Activated T-helper 1 cell treated with anti-CD3 and anti-CD28 coated beads, Interleukin-2, amount 50 U/mL, for 16 hours (primary cell): ENCODE data around the gene MPC1L.
A peak's percentile ranks its signal among the peaks of the same experiment; 100 is the strongest.

Experiments
- DNase-seq, 2 donors: peaks; one replicate each; pipeline ENCODE4 v3.0.0-alpha.2; 2020; ENCODE audit warnings: low read depth in 1 of 2, low spot score in 1 of 2

MPC1L gene

DNA sequence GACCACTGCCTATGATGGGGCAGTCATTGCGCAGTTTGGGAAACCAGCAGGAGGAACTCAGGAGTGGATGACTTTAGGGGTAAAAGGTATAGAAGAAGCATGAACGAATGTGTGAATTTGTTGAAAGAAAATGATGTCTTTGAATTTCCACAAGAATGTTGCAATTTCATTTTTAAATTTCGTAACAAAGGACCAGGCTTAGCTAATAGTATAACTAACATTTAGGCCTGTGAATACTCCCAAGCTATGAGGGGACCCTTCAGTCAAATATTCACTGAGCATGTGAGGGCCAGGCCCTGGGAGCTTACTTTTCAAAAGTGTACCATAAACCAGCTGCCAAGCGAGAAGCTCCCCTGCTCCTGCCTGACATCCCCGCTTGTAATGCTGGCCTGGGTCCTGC is 5.3 kb downstream of the MPC1L start:
- DNase-seq: no peak

GRCh38 chrX:40632199-40632598 is 9.0 kb downstream of the MPC1L start:
- DNase-seq: no peak

DNA sequence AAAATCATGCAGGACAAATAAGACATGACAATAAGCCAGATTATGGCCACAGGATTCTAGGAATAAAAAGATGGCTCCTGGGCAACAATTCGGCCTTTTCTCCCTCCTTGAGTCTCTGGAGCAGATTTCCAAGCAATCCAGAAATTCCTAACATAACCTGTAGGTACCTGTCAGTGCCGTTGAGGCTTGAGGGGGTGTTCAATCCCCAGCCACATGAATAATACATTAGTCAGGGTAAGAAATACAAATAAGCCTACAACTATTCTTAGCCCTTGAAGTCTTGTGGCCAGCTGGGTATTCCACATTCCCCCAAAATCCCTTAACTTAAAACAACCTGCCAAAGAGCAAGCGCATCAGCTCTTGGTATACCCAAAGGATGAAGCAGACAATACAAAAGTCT is 14.5 kb downstream of the MPC1L start:
- no peak for DNase-seq

GRCh38 chrX:40644176-40644575 is 20.9 kb downstream of the MPC1L start:
- no peak for DNase-seq

- DNase-seq: peak in 1 of 2 donors; percentile 21
Observed at GRCh38 chrX:40644821-40645358, 21.7 kb downstream of the MPC1L start.

DNA sequence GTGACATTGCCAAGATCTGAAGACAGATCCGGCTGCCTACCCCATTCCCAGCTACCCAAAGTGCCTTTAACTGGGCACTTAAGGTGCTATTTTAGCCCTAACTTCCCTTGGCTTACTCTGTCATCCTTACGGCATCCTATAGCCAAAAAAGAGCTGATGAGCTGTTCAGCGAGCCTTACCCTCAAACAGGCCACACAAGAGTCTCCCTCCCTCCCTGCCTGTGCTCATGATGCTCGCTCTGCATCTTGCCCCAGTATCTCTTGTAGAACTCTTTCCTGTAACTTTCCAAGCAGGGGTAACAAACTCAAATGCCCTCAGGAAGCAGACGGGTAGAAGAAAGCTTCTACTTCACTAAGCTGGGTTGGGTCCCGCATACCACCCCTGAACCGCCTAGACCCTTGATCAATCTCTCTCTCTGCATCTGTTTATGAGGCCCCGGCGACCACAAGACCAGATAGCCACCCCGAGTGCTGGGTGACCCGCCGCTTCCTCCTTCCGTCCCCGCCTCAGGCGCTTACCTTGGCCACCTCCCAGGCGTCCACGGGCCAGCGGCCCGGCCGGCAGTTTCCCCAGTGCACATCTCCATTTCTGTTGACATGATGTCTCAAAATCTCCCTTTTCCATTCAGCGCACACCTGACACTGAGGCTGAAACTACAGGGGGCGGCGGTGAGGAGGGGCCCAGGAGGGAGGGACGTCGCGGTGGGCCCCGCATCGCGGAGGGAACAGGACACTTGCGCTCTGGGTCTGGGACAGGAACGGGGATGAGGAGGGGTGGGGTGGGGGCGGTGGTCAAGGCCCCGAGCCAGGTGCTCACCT is 23.5 kb downstream of the MPC1L start:
- peak in 1 of 2 donors; percentile 24 for DNase-seq

GRCh38 chrX:40647307-40648197 is 24.3 kb downstream of the MPC1L start, which contains the start of gene CXorf38:
Gene CXorf38, minus strand, starts transcription at chrX:40647561. Its CDS starts 41 bp downstream, at chrX:40647520.
- peak; percentile 82 to 95 for DNase-seq

- peak; percentile 43 to 66 for DNase-seq
Observed at GRCh38 chrX:40651620-40652223, 28.5 kb downstream of the MPC1L start.

- no peak for DNase-seq
Observed at GRCh38 chrX:40652664-40653063, 29.4 kb downstream of the MPC1L start.

- no peak for DNase-seq
Observed at GRCh38 chrX:40653535-40653934, 30.3 kb downstream of the MPC1L start.

DNA sequence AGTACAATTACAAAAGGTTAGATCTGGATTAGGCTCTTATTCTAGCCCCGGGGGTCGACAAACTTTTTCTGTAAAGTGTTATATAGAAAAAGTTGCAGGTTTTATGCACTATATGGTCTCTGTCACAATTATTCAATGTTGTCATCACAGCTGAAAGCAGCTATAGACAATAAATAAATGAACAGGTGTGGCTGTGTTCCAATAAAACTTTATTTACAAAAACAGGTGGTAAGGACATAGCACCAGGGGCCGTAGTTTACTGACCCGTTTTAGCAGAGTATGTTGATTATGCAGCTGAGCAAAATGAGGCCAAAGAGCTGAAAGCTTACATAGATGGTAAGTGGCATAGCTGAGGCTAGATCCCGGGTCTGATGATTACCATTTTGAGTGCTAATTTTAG is 37.2 kb downstream of the MPC1L start:
- DNase-seq: no peak

DNA sequence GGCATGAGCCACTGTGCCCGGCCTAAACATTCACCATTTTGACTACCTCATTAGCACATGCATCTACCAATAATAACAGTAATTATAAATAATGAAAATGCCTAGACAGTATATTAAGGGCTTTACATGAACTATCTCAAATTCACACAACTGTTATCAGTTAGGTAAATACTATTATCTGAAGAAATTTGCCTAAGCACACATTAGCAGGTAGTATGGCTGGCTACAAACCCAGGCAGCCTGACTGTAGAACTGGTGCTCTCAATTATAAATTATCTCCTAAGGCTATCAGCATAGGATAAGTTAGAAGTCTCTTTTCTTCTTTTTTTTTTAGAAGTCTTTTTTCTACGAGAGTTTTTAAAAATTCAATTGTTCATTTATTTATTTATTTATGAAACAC is 38.3 kb downstream of the MPC1L start:
- DNase-seq: no peak

- no peak for DNase-seq
Observed at GRCh38 chrX:40663078-40663740, 40.0 kb downstream of the MPC1L start.

DNA sequence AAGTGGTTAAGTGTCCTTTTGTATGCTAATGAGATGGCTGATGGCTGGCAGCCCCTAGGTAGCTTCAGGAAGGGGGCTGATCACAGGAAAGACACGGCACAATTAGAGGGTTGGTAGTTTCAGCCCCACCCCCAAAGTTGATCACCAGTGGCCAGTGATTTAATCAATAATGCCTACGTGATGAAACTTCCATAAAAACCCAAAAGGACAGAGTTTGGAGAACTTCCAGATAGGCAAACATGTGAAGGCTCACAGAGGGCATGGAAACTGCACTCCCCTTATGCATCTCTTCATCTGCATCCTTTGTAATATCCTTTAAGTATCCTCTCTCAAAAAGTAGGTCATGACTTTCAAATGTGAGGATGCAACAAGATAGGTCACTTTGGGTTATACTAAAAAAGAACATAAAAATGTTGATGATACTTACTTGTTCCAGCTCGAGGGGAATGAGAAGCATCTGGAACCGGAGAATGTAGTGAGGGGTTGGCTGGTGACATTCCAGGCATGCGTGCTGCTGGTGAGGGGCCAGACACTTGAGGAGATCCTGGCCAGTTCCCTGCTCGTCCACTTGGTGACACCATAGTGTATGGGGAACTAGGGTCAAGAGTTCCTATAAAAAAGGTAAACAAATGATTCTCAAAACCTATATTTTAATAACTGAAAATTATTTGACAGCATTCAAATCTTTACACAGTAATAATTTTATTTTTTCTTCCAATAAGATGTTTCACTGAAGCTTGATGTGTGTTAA is 40.8 kb downstream of the MPC1L start:
- no peak for DNase-seq

DNA sequence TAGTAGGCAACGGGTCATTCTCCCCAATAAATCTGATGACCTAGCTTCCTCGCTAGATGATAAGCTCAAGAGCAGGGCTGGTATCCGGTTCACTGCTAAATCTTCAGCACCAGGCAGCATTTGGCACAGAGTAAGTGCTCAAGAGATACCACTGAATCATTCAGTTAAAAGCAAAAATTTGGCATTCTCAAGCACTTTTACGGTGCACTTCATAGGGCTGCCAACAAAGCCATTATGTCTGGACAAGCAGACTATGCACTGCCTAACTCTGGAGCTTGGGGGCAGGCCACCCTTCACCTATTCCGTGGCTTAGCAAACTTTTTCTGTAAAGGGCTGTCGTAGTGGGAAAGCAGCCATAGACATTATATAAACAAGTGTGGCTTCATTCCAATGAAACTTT is 47.9 kb downstream of the MPC1L start:
- DNase-seq: no peak
